ENCODE results near the gene TRIOBP.

Gene TRIOBP

GRCh38 chr22:37739611-37740049 lies 42.8 kb downstream of the TRIOBP start:
- no peak for DNase-seq (ENCODE audit: low spot score)
- in situ Hi-C loops (cut with MboI; ENCODE audit: low sequenced_read_pairs, unreplicated experiment): no loop called here
- no peak for TF ChIP-seq CTCF (IDR thresholded peaks at IDR 0.05; ENCODE audit: borderline replicate concordance, control extremely low read depth, extremely low read depth, insufficient read depth, missing control alignments)

- no peak for DNase-seq (ENCODE audit: low spot score)
- no peak for TF ChIP-seq CTCF (IDR thresholded peaks at IDR 0.05; ENCODE audit: borderline replicate concordance, control extremely low read depth, extremely low read depth, insufficient read depth, missing control alignments)
- in situ Hi-C loops (cut with MboI; ENCODE audit: low sequenced_read_pairs, unreplicated experiment): no loop called here
Measured at GRCh38 chr22:37740455-37741311, 43.8 kb downstream of the TRIOBP start.

- TF ChIP-seq CTCF (IDR thresholded peaks at IDR 0.05; ENCODE audit: borderline replicate concordance, control extremely low read depth, extremely low read depth, insufficient read depth, missing control alignments): no peak
Measured at GRCh38 chr22:37741312-37741795, 44.5 kb downstream of the TRIOBP start.

GRCh38 chr22:37742376-37743171 lies 45.7 kb downstream of the TRIOBP start:
- DNase-seq (ENCODE audit: low spot score): no peak
- in situ Hi-C loops (cut with MboI; ENCODE audit: low sequenced_read_pairs, unreplicated experiment): no loop called here
- no peak for TF ChIP-seq CTCF (IDR thresholded peaks at IDR 0.05; ENCODE audit: borderline replicate concordance, control extremely low read depth, extremely low read depth, insufficient read depth, missing control alignments)

More at GRCh38 chr22:37741312-37741795, 44.5 kb downstream of the TRIOBP start:
- in situ Hi-C loops (cut with MboI; ENCODE audit: low sequenced_read_pairs, unreplicated experiment): no loop called here
- no peak for DNase-seq (ENCODE audit: low spot score)

- no peak for DNase-seq (ENCODE audit: low spot score)
- in situ Hi-C loops (cut with MboI; ENCODE audit: low sequenced_read_pairs, unreplicated experiment): no loop called here
- no peak for TF ChIP-seq CTCF (IDR thresholded peaks at IDR 0.05; ENCODE audit: borderline replicate concordance, control extremely low read depth, extremely low read depth, insufficient read depth, missing control alignments)
Measured at GRCh38 chr22:37744589-37744988, 47.7 kb downstream of the TRIOBP start.

GRCh38 chr22:37745548-37746365 lies 48.9 kb downstream of the TRIOBP start:
- in situ Hi-C loops (cut with MboI; ENCODE audit: low sequenced_read_pairs, unreplicated experiment): no loop called here
- TF ChIP-seq CTCF (IDR thresholded peaks at IDR 0.05; ENCODE audit: borderline replicate concordance, control extremely low read depth, extremely low read depth, insufficient read depth, missing control alignments): no peak
- peak; percentile 96 for DNase-seq (ENCODE audit: low spot score)
